Mucosa of descending colon (tissue), 3 donors: Measurements from ENCODE around the gene POLRMT. TPM values are rescaled to one million over a fixed set of nuclear protein-coding genes. Genes with fewer than 3 reads are reported as not detected.
A peak's percentile ranks its signal among the peaks of the same experiment; 100 is the strongest.

Experiments
- ATAC-seq: fragments of 200-7000 bp; cut with Tn5 transposase; one replicate; pipeline ENCODE4 v1.9.1; 2020; ENCODE audit warnings: mild to moderate bottlenecking, moderate library complexity
- DNase-seq, 3 donors: peaks; one replicate each; pipeline ENCODE4 v3.0.0-alpha.2; 2020
- H3K36me3 ChIP-seq: fragments of 200-600 bp; one replicate; pipeline ENCODE4 v1.8.0; 2021; ENCODE audit warnings: low read depth, mild to moderate bottlenecking
- H3K4me1 ChIP-seq: fragments of 200-600 bp; one replicate; pipeline ENCODE4 v1.8.0; 2021; ENCODE audit warnings: low read depth, mild to moderate bottlenecking
- H3K4me3 ChIP-seq: fragments of 200-600 bp; one replicate; pipeline ENCODE4 v1.8.0; 2021; ENCODE audit warnings: mild to moderate bottlenecking
- H3K9me3 ChIP-seq: fragments of 200-600 bp; one replicate; pipeline ENCODE4 v1.8.0; 2021; ENCODE audit warnings: mild to moderate bottlenecking
- CTCF ChIP-seq: fragments of 200-600 bp; IDR thresholded peaks from one replicate; pipeline ENCODE4 v1.8.0; 2022; ENCODE audit warnings: antibody characterized with exemption, mild to moderate bottlenecking
- intact Hi-C, 2 donors: fragments of 100-400 bp; cut with DNase I in 1 of 2; cut with micrococcal nuclease in 1 of 2; formaldehyde crosslinking; loops; one replicate each; pipeline versions ENCODE4 v1.11.0 to v1.11.1; 2022; cut with DNase I, micrococcal nuclease
- long read RNA-seq, 2 donors: library from polyadenylated mRNA; unstranded; transcript quantifications; one replicate each; pipeline ENCODE4 v2.0.0, GENCODE V29; 2019 to 2021
- total RNA-seq, 3 donors: library from RNA; stranded (reverse); fragmentation: NEBNext Ultra II Directional in 2 of 3; extraction: Animal tissue kit (Norgen Biotek cat#: 25700) in 2 of 3; gene quantifications; one replicate each; pipeline versions ENCODE4 v1.2.1 to v1.2.4, GENCODE V29; 2021 to 2023
- donor health status: DM: no; HTN: no; CAD: no; lungs with moderate emphysema.
- donor health status: DM: no; HTN: no; CAD: no.
- donor health status: DM: no; HTN: yes; CAD: no.

The POLRMT gene
- 10 to 100 TPM; 48.3 to 61.1 (median 51.1) TPM for total RNA-seq
- long read RNA-seq, donor 1, transcript POLRMT-202 (21 exons, 3,835 nt) = major isoform, 64 of 196 reads
- long read RNA-seq, donor 1, partial matches to known transcripts = 90 of 196 reads
- long read RNA-seq, donor 1, other reads (novel, unspliced or antisense) = 41 of 196 reads
- long read RNA-seq, donor 2, transcript POLRMT-202 (21 exons, 3,835 nt) = major isoform, 6 of 16 reads
- long read RNA-seq, donor 2, partial matches to known transcripts = 7 of 16 reads
- long read RNA-seq, donor 2, other reads (novel, unspliced or antisense) = 3 of 16 reads

GRCh38 chr19:633068-633785, at the start of gene POLRMT:
Gene POLRMT, minus strand, starts transcription at chr19:633537. Its CDS starts 25 bp downstream, at chr19:633512.
- H3K4me1 ChIP-seq = peaks cover 16% of the 10 kb centered on the region
- H3K36me3 ChIP-seq = no peaks in the 10 kb centered on the region
- ATAC-seq = peak; percentile 98
- intact Hi-C loops = no loop called here
- H3K4me3 ChIP-seq = peak within 1 kb of the TSS; percentile 63
- TF ChIP-seq CTCF = no peak
- DNase-seq = peak; percentile 97 to 99 (median 99)
- H3K9me3 ChIP-seq = no peaks in the 10 kb centered on the region

- TF ChIP-seq CTCF = no peak
- H3K4me1 ChIP-seq = peaks cover 5% of the 10 kb centered on the region
- ATAC-seq (no peak), DNase-seq (peak in 1 of 3 donors; percentile 63)
- H3K36me3 ChIP-seq = no peaks in the 10 kb centered on the region
- intact Hi-C loops = no loop called here
- no peaks in the 10 kb centered on the region for H3K9me3 ChIP-seq
- no peak overlapping the region for H3K4me3 ChIP-seq
Observed at GRCh38 chr19:682678-683320, 49.5 kb upstream of the POLRMT start.

DNA sequence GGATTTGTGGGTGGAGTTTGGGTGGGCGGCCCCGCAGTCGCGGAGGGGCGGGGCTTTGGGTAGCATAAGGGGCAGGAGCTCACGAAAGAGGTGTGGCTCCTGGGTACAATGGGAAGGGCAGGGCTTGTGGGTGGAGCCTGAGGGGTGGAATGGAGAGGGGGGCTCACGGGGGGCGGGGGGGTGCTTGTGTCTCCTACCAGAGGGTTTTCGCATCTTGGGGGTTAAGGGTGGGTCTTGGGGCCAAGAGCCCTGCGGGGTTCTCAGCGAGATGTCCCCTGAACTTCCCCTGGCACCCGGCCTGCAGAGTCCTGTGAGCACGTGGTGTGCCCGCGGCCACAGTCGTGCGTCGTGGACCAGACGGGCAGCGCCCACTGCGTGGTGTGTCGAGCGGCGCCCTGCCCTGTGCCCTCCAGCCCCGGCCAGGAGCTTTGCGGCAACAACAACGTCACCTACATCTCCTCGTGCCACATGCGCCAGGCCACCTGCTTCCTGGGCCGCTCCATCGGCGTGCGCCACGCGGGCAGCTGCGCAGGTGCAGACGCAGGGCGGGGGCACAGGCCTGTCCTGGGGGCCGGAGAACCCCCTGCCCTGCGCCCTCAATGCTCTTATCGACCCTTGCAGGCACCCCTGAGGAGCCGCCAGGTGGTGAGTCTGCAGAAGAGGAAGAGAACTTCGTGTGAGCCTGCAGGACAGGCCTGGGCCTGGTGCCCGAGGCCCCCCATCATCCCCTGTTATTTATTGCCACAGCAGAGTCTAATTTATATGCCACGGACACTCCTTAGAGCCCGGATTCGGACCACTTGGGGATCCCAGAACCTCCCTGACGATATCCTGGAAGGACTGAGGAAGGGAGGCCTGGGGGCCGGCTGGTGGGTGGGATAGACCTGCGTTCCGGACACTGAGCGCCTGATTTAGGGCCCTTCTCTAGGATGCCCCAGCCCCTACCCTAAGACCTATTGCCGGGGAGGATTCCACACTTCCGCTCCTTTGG, 48.0 kb upstream of the POLRMT start:
- TF ChIP-seq CTCF = no peak
- DNase-seq (peak; percentile 82 to 95 (median 91)), ATAC-seq (no peak)
- intact Hi-C loops = no loop called here
- H3K9me3 ChIP-seq = no peaks in the 10 kb centered on the region
- peaks cover 5% of the 10 kb centered on the region for H3K4me1 ChIP-seq
- no peaks in the 10 kb centered on the region for H3K36me3 ChIP-seq
- no peak overlapping the region for H3K4me3 ChIP-seq

GRCh38 chr19:680287-681028, 47.1 kb upstream of the POLRMT start:
- peak overlapping the region; percentile 54 for H3K4me3 ChIP-seq
- peak; percentile 61 for TF ChIP-seq CTCF
- no peaks in the 10 kb centered on the region for H3K36me3 ChIP-seq
- peaks cover 11% of the 10 kb centered on the region for H3K4me1 ChIP-seq
- no peaks in the 10 kb centered on the region for H3K9me3 ChIP-seq
- ATAC-seq (peak; percentile 92), DNase-seq (peak; percentile 99 to 100 (median 100))
- intact Hi-C loops = no loop called here
